Memory B cell (primary cell): ENCODE measurements around the gene MBTPS1.

Experiments used
- ATAC-seq: fragments of 150-1000 bp; cut with Tn5 transposase; 2 replicates; pipeline ENCODE4 v1.10.0; 2021; ENCODE audit warnings: low read depth, mild to moderate bottlenecking, moderate library complexity
- DNase-seq, 2 donors: peaks; one replicate each; pipeline ENCODE4 v3.0.0; 2022; ENCODE audit warnings: low spot score in 2 of 2
- H3K27ac Mint-ChIP-seq: one replicate; pipeline ENCODE4 v1.8.0; 2022; ENCODE audit warnings: mild to moderate bottlenecking, moderate library complexity, mixed read lengths
- H3K27me3 Mint-ChIP-seq: one replicate; pipeline ENCODE4 v1.8.0; 2022; ENCODE audit warnings: mixed read lengths
- H3K36me3 Mint-ChIP-seq: one replicate; pipeline ENCODE4 v1.8.0; 2022; ENCODE audit warnings: mild to moderate bottlenecking, mixed read lengths
- H3K4me1 Mint-ChIP-seq: one replicate; pipeline ENCODE4 v1.8.0; 2022; ENCODE audit warnings: mixed read lengths
- H3K4me3 Mint-ChIP-seq: one replicate; pipeline ENCODE4 v1.8.0; 2022; ENCODE audit warnings: mild to moderate bottlenecking, moderate library complexity, mixed read lengths
- H3K9me3 Mint-ChIP-seq: one replicate; pipeline ENCODE4 v1.8.0; 2022; ENCODE audit warnings: mixed read lengths

Gene MBTPS1

GRCh38 chr16:84031556-84031955, 85.2 kb downstream of the MBTPS1 start:
- Mint-ChIP-seq H3K36me3 (peaks cover 2% of the 10 kb centered on the region), H3K4me3 (no peak overlapping the region), H3K27ac (no peak overlapping the region), H3K9me3 (peaks cover 2% of the 10 kb centered on the region), H3K4me1 (peaks cover 3% of the 10 kb centered on the region), H3K27me3 (peaks cover 20% of the 10 kb centered on the region)
- ATAC-seq, result no peak
- DNase-seq, result no peak

- Mint-ChIP-seq H3K27me3 (peaks cover 21% of the 10 kb centered on the region), H3K27ac (no peak overlapping the region), H3K9me3 (no peaks in the 10 kb centered on the region), H3K36me3 (no peaks in the 10 kb centered on the region), H3K4me3 (no peak overlapping the region), H3K4me1 (peaks cover 3% of the 10 kb centered on the region)
- no peak for DNase-seq
- ATAC-seq, result no peak
Observed at GRCh38 chr16:84029297-84030047, 87.3 kb downstream of the MBTPS1 start.

GRCh38 chr16:84027625-84028024, 89.1 kb downstream of the MBTPS1 start:
- Mint-ChIP-seq H3K36me3 (no peaks in the 10 kb centered on the region), H3K27me3 (peaks cover 22% of the 10 kb centered on the region), H3K4me3 (no peak overlapping the region), H3K9me3 (no peaks in the 10 kb centered on the region), H3K4me1 (peaks cover 3% of the 10 kb centered on the region), H3K27ac (no peak overlapping the region)
- no peak for ATAC-seq
- DNase-seq, result no peak

GRCh38 chr16:84026606-84027005, 90.1 kb downstream of the MBTPS1 start:
- Mint-ChIP-seq H3K4me1 (peaks cover 3% of the 10 kb centered on the region), H3K27ac (no peak overlapping the region), H3K4me3 (no peak overlapping the region), H3K27me3 (peaks cover 22% of the 10 kb centered on the region), H3K36me3 (peaks cover under 1% of the 10 kb centered on the region), H3K9me3 (peaks cover under 1% of the 10 kb centered on the region)
- no peak for DNase-seq
- ATAC-seq, result no peak

- Mint-ChIP-seq H3K36me3 (peaks cover 5% of the 10 kb centered on the region), H3K4me1 (peaks cover 3% of the 10 kb centered on the region), H3K27me3 (peaks cover 21% of the 10 kb centered on the region), H3K27ac (no peak overlapping the region), H3K4me3 (no peak overlapping the region), H3K9me3 (peaks cover 5% of the 10 kb centered on the region)
- DNase-seq (no peak), ATAC-seq (no peak)
Observed at GRCh38 chr16:84024854-84025253, 91.9 kb downstream of the MBTPS1 start.

- Mint-ChIP-seq H3K4me3 (no peak overlapping the region), H3K27ac (no peak overlapping the region), H3K27me3 (peaks cover 23% of the 10 kb centered on the region), H3K36me3 (peaks cover 5% of the 10 kb centered on the region), H3K9me3 (peaks cover 5% of the 10 kb centered on the region), H3K4me1 (no peaks in the 10 kb centered on the region)
- no peak for DNase-seq
- no peak for ATAC-seq
Observed at GRCh38 chr16:84022644-84023043, 94.1 kb downstream of the MBTPS1 start.

GRCh38 chr16:84021488-84021887, 95.3 kb downstream of the MBTPS1 start:
- ATAC-seq (no peak), DNase-seq (no peak)
- Mint-ChIP-seq H3K36me3 (peaks cover 5% of the 10 kb centered on the region), H3K4me1 (no peaks in the 10 kb centered on the region), H3K27ac (no peak overlapping the region), H3K4me3 (no peak overlapping the region), H3K27me3 (peaks cover 20% of the 10 kb centered on the region), H3K9me3 (peaks cover 5% of the 10 kb centered on the region)

- DNase-seq (no peak), ATAC-seq (no peak)
- H3K4me1 Mint-ChIP-seq, result no peaks in the 10 kb centered on the region
- peaks cover 5% of the 10 kb centered on the region for H3K36me3 Mint-ChIP-seq
- H3K9me3 Mint-ChIP-seq, result peaks cover 5% of the 10 kb centered on the region
- H3K27ac Mint-ChIP-seq, result no peak overlapping the region
- peaks cover 16% of the 10 kb centered on the region for H3K27me3 Mint-ChIP-seq
- H3K4me3 Mint-ChIP-seq, result no peak overlapping the region
Observed at GRCh38 chr16:84020353-84020752, 96.4 kb downstream of the MBTPS1 start.

- Mint-ChIP-seq H3K4me1 (peaks cover 7% of the 10 kb centered on the region), H3K27me3 (peaks cover 16% of the 10 kb centered on the region), H3K4me3 (no peak overlapping the region), H3K9me3 (peaks cover 5% of the 10 kb centered on the region), H3K27ac (no peak overlapping the region), H3K36me3 (peaks cover 5% of the 10 kb centered on the region)
- ATAC-seq, result no peak
- DNase-seq, result no peak
Observed at GRCh38 chr16:84018710-84019109, 98.0 kb downstream of the MBTPS1 start.

- H3K4me1 Mint-ChIP-seq, result peaks cover 7% of the 10 kb centered on the region
- H3K27me3 Mint-ChIP-seq, result peaks cover 13% of the 10 kb centered on the region
- peaks cover 3% of the 10 kb centered on the region for H3K36me3 Mint-ChIP-seq
- H3K9me3 Mint-ChIP-seq, result peaks cover 2% of the 10 kb centered on the region
- no peak overlapping the region for H3K4me3 Mint-ChIP-seq
- DNase-seq (no peak), ATAC-seq (no peak)
- H3K27ac Mint-ChIP-seq, result no peak overlapping the region
Observed at GRCh38 chr16:84016477-84016876, 100.3 kb downstream of the MBTPS1 start.

- H3K27ac Mint-ChIP-seq, result no peak overlapping the region
- no peaks in the 10 kb centered on the region for H3K9me3 Mint-ChIP-seq
- no peak overlapping the region for H3K4me3 Mint-ChIP-seq
- H3K27me3 Mint-ChIP-seq, result peaks cover 12% of the 10 kb centered on the region
- ATAC-seq, result no peak
- DNase-seq, result no peak
- peaks cover 7% of the 10 kb centered on the region for H3K4me1 Mint-ChIP-seq
- no peaks in the 10 kb centered on the region for H3K36me3 Mint-ChIP-seq
Observed at GRCh38 chr16:84015399-84015798, 101.3 kb downstream of the MBTPS1 start.

GRCh38 chr16:84014570-84015327, 102.0 kb downstream of the MBTPS1 start:
- DNase-seq, result no peak
- Mint-ChIP-seq H3K36me3 (no peaks in the 10 kb centered on the region), H3K4me1 (peaks cover 7% of the 10 kb centered on the region), H3K9me3 (no peaks in the 10 kb centered on the region), H3K27ac (no peak overlapping the region), H3K4me3 (peak overlapping the region; percentile 8), H3K27me3 (peaks cover 9% of the 10 kb centered on the region)
- no peak for ATAC-seq

GRCh38 chr16:84013787-84014569, 102.8 kb downstream of the MBTPS1 start:
- Mint-ChIP-seq H3K36me3 (no peaks in the 10 kb centered on the region), H3K4me3 (peak overlapping the region; percentile 8), H3K27ac (no peak overlapping the region), H3K4me1 (peaks cover 7% of the 10 kb centered on the region), H3K9me3 (no peaks in the 10 kb centered on the region), H3K27me3 (peaks cover 10% of the 10 kb centered on the region)
- ATAC-seq (peak; percentile 72), DNase-seq (peak; percentile 9 to 31)

- no peak overlapping the region for H3K27ac Mint-ChIP-seq
- no peak for ATAC-seq
Observed at GRCh38 chr16:84009282-84009681, 107.5 kb downstream of the MBTPS1 start.

More at GRCh38 chr16:84009282-84009681, 107.5 kb downstream of the MBTPS1 start:
- H3K9me3 Mint-ChIP-seq, result no peaks in the 10 kb centered on the region
- peaks cover 11% of the 10 kb centered on the region for H3K27me3 Mint-ChIP-seq
- no peak for DNase-seq
- H3K4me3 Mint-ChIP-seq, result no peak overlapping the region
- H3K36me3 Mint-ChIP-seq, result no peaks in the 10 kb centered on the region
- H3K4me1 Mint-ChIP-seq, result peaks cover 3% of the 10 kb centered on the region
